ENCODE data around the gene MOGAT3.

DNA sequence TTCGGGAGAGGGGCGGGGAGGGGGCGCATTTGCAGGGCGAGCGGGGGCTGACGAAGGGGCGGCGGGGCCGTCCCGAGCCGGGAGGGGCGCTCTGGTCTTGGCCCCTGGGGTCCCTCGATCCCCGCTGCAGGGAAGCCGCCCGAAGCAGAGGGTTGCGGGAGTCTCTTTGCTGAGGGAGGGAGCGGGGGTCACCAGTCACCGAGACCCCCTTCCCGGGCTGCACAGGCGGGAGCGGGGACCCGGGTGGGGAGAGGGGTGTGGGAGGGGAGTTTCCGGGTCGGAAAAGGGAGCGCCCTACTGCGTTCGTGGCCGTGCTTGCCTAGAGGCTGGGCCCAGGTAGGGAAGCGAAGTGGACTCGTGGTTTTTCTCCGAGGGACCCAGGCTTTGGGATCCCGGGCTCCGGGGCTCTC lies 46.1 kb downstream of the MOGAT3 start:
- TF ChIP-seq POLR2A (IDR thresholded peaks at IDR 0.05) = no peak
- TF ChIP-seq, protein P1, sequence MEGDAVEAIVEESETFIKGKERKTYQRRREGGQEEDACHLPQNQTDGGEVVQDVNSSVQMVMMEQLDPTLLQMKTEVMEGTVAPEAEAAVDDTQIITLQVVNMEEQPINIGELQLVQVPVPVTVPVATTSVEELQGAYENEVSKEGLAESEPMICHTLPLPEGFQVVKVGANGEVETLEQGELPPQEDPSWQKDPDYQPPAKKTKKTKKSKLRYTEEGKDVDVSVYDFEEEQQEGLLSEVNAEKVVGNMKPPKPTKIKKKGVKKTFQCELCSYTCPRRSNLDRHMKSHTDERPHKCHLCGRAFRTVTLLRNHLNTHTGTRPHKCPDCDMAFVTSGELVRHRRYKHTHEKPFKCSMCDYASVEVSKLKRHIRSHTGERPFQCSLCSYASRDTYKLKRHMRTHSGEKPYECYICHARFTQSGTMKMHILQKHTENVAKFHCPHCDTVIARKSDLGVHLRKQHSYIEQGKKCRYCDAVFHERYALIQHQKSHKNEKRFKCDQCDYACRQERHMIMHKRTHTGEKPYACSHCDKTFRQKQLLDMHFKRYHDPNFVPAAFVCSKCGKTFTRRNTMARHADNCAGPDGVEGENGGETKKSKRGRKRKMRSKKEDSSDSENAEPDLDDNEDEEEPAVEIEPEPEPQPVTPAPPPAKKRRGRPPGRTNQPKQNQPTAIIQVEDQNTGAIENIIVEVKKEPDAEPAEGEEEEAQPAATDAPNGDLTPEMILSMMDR (IDR thresholded peaks at IDR 0.05) = no peak
- TF ChIP-seq EP300 (IDR thresholded peaks at IDR 0.05) = no peak
